Neuron (in vitro differentiated cells): ENCODE data around the gene NBEAL2.

Source experiments
- H2AFZ ChIP-seq: one replicate; pipeline ENCODE4 v1.6.1; 2013; ENCODE audit warnings: low read depth, mild to moderate bottlenecking, inconsistent platforms, low read length, moderate library complexity
- H3K27me3 ChIP-seq: one replicate; pipeline ENCODE4 v1.6.1; 2013; ENCODE audit warnings: low read length; ENCODE audit not compliant: insufficient read depth
- H3K36me3 ChIP-seq: one replicate; pipeline ENCODE4 v1.6.1; 2013; ENCODE audit warnings: low read length; ENCODE audit not compliant: insufficient read depth
- H3K4me1 ChIP-seq: one replicate; pipeline ENCODE4 v1.6.1; 2013; ENCODE audit warnings: low read length; ENCODE audit not compliant: insufficient read depth
- H3K4me3 ChIP-seq: 2 replicates; pipeline ENCODE4 v1.5.1; 2013; ENCODE audit warnings: mild to moderate bottlenecking, low read length, moderate library complexity
- H3K9me3 ChIP-seq: one replicate; pipeline ENCODE4 v1.6.1; 2013; ENCODE audit warnings: low read length

NBEAL2 gene

GRCh38 chr3:46998852-46999515 is 19.5 kb downstream of the NBEAL2 start:
- H3K36me3 ChIP-seq: no peaks in the 10 kb centered on the region
- H3K4me3 ChIP-seq: no peak overlapping the region
- H3K9me3 ChIP-seq: no peaks in the 10 kb centered on the region
- H2AFZ ChIP-seq: no peak overlapping the region
- no peaks in the 10 kb centered on the region for H3K4me1 ChIP-seq
- H3K27me3 ChIP-seq: no peaks in the 10 kb centered on the region

DNA sequence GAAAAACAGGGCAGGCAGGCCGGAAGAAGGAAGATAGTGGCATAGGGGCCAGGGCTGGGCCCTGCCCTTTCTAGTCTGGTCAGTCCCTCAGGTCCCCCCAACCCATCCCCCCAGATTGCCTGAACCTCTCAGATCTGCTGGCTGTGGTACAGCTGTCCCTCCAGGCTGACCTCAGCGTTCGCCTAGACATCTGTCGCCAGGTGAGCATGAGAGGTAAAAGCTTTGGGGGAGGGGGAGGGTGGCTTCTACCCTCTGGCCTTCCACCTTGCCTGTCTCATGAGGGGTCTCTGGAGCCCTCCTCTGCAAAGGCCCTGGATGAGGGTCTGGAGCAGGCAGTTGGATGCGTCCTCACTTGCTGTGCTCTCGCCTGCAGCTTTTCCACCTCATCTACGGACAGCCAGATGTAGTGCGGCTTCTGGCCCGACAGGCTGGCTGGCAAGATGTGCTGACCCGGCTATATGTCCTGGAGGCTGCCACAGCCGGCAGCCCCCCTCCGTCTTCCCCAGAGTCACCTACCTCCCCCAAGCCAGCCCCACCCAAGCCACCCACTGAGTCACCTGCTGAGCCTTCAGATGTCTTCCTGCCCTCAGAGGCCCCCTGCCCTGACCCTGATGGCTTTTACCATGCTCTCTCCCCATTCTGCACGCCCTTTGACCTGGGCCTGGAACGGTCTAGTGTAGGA is 20.2 kb downstream of the NBEAL2 start:
- no peaks in the 10 kb centered on the region for H3K36me3 ChIP-seq
- H2AFZ ChIP-seq: no peak overlapping the region
- no peaks in the 10 kb centered on the region for H3K4me1 ChIP-seq
- no peak overlapping the region for H3K4me3 ChIP-seq
- H3K27me3 ChIP-seq: no peaks in the 10 kb centered on the region
- H3K9me3 ChIP-seq: no peaks in the 10 kb centered on the region

- Histone ChIP-seq H3K36me3 (no peaks in the 10 kb centered on the region), H3K4me1 (no peaks in the 10 kb centered on the region), H3K4me3 (no peak overlapping the region), H3K27me3 (no peaks in the 10 kb centered on the region), H2AFZ (no peak overlapping the region), H3K9me3 (no peaks in the 10 kb centered on the region)
Observed at GRCh38 chr3:47000198-47000815, 20.8 kb downstream of the NBEAL2 start.

DNA sequence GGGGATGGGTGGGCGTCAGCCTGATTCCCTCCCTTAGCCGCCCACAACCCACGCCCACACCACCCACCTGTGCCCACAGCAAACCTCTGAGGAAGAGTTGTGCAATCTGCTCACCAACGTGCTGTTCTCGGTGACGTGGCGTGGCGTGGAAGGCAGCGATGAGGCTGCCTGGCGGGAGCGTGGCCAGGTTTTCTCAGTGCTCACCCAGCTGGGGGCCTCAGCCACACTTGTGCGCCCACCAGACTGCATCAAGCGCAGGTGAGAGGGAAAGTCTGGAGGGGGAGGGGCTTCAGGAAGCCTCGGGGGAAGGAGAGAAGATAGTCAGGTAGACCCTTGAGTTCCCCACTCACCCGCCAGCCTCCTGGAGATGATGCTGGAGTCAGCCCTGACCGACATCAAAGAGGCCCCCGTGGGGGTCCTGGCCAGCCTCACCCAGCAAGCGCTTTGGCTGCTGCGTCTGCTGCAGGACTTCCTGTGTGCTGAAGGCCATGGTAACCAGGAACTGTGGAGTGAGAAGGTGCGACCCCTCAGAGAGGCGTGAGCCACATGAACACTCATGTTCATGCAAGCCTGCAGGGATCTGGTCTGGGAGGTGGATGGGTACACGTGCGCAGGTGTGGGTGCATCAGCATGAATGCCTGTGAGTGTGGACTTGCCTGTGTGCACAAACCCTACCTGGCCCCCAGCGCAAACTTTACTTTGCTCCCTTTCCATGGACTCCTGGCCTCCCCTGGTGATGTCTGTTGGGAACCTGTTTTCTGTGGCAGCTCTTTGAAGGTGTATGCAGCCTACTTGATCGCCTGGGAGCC is 21.7 kb downstream of the NBEAL2 start:
- no peaks in the 10 kb centered on the region for H3K27me3 ChIP-seq
- H2AFZ ChIP-seq: no peak overlapping the region
- H3K9me3 ChIP-seq: no peaks in the 10 kb centered on the region
- H3K4me3 ChIP-seq: no peak overlapping the region
- no peaks in the 10 kb centered on the region for H3K4me1 ChIP-seq
- H3K36me3 ChIP-seq: no peaks in the 10 kb centered on the region

- H3K9me3 ChIP-seq: no peaks in the 10 kb centered on the region
- no peaks in the 10 kb centered on the region for H3K36me3 ChIP-seq
- no peak overlapping the region for H2AFZ ChIP-seq
- H3K27me3 ChIP-seq: no peaks in the 10 kb centered on the region
- H3K4me3 ChIP-seq: no peak overlapping the region
- H3K4me1 ChIP-seq: no peaks in the 10 kb centered on the region
Observed at GRCh38 chr3:47001731-47002170, 22.3 kb downstream of the NBEAL2 start.

DNA sequence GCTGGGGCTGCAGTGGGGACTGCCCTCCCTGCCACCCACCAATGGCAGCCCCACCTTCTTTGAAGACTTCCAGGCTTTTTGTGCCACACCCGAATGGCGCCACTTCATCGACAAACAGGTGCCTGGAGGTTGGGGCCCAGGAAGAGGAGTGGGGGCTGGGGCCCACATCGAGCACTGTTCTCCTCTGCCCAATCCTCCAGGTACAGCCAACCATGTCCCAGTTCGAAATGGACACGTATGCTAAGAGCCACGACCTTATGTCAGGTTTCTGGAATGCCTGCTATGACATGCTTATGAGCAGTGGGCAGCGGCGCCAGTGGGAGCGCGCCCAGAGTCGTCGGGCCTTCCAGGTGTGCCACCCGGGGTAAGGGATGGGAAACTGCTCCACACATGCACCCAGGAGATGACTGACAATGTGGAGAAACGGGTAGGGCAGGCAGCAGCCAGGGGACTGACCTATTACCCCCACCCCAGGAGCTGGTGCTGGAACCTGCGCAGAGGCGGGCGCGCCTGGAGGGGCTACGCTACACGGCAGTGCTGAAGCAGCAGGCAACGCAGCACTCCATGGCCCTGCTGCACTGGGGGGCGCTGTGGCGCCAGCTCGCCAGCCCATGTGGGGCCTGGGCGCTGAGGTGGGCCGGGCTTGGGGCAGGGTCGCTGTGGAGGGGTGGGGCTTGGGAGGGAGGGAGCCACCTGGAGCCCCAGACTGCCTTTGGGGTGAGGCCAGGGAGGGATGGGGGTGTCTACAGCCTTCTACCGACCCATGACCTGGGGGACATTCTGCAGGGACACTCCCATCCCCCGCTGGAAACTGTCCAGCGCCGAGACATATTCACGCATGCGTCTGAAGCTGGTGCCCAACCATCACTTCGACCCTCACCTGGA is 22.9 kb downstream of the NBEAL2 start:
- no peak overlapping the region for H3K4me3 ChIP-seq
- no peaks in the 10 kb centered on the region for H3K27me3 ChIP-seq
- no peaks in the 10 kb centered on the region for H3K4me1 ChIP-seq
- H2AFZ ChIP-seq: no peak overlapping the region
- no peaks in the 10 kb centered on the region for H3K36me3 ChIP-seq
- no peaks in the 10 kb centered on the region for H3K9me3 ChIP-seq

DNA sequence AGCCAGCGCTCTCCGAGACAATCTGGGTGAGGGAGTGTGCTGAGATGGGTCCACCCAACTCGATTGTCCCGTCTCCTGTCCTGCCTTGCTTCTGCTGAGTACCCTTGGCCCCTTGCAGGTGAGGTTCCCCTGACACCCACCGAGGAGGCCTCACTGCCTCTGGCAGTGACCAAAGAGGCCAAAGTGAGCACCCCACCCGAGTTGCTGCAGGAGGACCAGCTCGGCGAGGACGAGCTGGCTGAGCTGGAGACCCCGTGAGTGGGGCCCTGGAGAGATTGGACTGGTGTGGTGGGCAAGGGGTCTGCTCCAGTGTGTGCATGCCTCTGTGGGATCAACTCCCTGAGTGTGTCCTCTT is 23.6 kb downstream of the NBEAL2 start:
- H3K4me1 ChIP-seq: no peaks in the 10 kb centered on the region
- no peaks in the 10 kb centered on the region for H3K9me3 ChIP-seq
- no peaks in the 10 kb centered on the region for H3K36me3 ChIP-seq
- no peaks in the 10 kb centered on the region for H3K27me3 ChIP-seq
- no peak overlapping the region for H3K4me3 ChIP-seq
- no peak overlapping the region for H2AFZ ChIP-seq

DNA sequence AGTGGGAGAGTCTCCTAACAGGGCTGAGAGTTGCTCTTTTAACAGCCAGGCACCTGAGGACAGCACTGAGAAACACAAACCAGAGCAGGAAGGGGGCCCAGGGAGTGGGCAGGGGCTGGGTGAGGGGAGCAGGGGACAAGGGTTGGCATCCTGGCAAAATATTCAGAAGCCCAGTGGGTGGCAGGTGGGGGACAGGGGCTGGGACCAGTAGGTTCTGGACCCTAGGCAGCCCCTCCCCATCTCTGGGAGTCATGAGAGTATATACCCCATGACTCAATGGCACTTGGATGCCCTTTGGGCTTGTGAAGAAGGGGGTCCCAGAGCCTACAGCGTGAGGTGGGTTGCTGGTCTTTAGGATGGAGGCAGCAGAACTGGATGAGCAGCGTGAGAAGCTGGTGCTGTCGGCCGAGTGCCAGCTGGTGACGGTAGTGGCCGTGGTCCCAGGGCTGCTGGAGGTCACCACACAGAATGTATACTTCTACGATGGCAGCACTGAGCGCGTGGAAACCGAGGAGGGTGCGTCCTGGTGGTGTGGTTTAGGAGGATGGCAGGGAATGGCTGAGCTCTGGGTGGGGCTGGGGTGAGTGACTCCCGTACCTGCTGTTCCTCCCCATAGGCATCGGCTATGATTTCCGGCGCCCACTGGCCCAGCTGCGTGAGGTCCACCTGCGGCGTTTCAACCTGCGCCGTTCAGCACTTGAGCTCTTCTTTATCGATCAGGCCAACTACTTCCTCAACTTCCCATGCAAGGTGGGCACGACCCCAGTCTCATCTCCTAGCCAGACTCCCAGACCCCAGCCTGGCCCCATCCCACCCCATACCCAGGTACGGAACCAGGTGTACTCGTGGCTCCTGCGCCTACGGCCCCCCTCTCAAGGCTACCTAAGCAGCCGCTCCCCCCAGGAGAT is 24.2 kb downstream of the NBEAL2 start:
- no peaks in the 10 kb centered on the region for H3K27me3 ChIP-seq
- no peak overlapping the region for H2AFZ ChIP-seq
- no peaks in the 10 kb centered on the region for H3K4me1 ChIP-seq
- H3K9me3 ChIP-seq: no peaks in the 10 kb centered on the region
- no peaks in the 10 kb centered on the region for H3K36me3 ChIP-seq
- no peak overlapping the region for H3K4me3 ChIP-seq

DNA sequence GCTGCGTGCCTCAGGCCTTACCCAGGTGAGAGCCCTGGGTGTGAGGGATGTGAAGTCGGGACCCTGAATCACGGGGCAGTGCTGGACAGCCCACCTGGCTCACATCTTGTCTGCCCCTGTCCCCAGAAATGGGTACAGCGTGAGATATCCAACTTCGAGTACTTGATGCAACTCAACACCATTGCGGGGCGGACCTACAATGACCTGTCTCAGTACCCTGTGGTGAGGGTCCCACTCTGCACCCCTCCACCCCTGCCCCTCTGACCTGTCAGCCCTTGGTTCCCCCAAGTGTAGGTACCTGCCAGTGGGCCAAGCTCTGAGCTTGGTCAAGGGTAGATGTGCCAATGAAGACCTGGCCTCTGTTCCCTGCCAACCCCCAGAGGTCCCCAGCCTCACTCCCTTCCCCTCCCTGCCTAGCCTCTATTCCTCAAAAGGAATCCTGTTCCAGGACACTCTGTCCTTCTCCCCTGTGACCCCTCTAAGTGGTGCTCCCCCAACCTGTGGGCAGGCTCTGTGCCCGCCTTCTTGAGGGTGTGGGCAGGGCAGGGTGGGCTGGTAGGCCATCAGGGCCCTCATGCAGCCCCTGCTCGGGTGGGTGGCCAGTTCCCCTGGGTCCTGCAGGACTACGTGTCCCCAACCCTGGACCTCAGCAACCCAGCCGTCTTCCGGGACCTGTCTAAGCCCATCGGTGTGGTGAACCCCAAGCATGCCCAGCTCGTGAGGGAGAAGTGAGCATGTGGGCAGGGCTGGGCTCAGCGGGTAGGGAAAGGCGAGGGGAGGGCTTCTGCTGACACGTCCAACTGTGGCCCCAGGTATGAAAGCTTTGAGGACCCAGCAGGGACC is 25.1 kb downstream of the NBEAL2 start:
- Histone ChIP-seq H3K9me3 (no peaks in the 10 kb centered on the region), H3K27me3 (no peaks in the 10 kb centered on the region), H2AFZ (no peak overlapping the region), H3K4me1 (no peaks in the 10 kb centered on the region), H3K36me3 (no peaks in the 10 kb centered on the region), H3K4me3 (no peak overlapping the region)

GRCh38 chr3:47005212-47006144 is 26.0 kb downstream of the NBEAL2 start:
- Histone ChIP-seq H3K27me3 (no peaks in the 10 kb centered on the region), H2AFZ (no peak overlapping the region), H3K9me3 (no peaks in the 10 kb centered on the region), H3K36me3 (no peaks in the 10 kb centered on the region), H3K4me3 (no peak overlapping the region), H3K4me1 (no peaks in the 10 kb centered on the region)
